ENCODE results near the gene PGR. TPM values are rescaled to one million over a fixed set of nuclear protein-coding genes. Genes with fewer than 3 reads are reported as not detected.

Gene PGR
- not detected for total RNA-seq

GRCh38 chr11:101129203-101129943, at the start of gene PGR:
Gene PGR, minus strand, starts transcription at chr11:101129813. Its CDS starts 743 bp downstream, at chr11:101129070.
- ChIA-PET CTCF (no interaction called here), POLR2A (no interaction called here)

DNA sequence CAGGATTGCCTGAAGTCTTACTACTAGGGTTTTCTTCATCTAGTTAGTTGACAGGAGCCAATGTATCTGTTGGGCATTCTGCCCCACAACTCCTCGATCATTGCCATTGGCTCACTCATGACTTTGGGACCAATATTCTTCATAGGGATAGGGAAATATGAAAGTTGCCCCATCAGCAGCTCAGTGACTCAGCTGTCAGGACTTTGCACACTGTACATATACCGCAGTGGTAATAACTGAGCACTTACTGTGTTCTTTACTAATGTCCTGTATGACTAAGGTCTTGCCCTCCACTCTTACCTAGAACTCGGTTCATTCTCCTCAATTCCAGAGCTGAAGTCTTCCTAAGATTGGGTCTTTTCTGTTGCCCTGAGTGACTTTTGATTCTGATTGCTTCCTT, 46.8 kb upstream of the PGR start:
- CTCF ChIA-PET: no interaction called here
- POLR2A ChIA-PET: no interaction called here

DNA sequence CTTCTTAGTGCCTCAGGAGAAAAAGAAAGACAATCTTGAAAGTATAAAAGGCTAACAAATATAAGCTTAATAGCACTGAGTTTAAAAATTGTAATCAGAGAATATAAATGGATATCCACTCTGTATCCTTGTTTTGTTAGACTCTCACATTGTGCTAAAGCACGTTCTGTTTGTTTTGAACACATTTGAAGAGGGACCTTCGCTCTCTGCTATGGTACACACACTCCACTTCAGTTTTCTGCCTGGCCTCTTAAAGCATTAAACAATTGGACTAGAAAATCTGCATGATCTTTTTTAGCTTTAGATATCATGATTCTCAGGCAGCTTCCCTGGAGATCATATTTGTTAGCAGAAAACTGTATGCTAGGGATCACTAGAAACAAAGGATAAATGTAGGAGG, 40.3 kb upstream of the PGR start:
- ChIA-PET CTCF (no interaction called here), POLR2A (no interaction called here)

DNA sequence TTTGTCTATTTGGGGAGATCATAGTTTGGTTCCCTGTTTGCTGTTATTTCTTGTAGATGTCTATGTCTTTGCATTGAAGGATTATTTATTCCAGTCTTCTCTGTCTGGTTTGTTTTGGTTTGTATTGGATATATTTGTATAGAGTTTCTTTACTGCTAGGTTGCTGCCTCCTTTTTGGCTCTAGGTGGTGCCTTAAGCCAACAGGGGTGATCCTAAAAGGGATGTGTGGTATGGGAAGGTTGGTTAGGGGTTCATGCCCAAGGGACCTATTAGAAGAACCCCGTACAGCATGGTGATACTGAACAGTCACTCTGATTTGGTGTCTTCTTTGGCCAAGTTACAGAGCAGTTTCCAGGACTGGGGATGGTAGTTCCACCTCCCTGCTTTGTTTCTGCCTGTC, 36.4 kb upstream of the PGR start:
- ChIA-PET POLR2A (no interaction called here), CTCF (no interaction called here)

DNA sequence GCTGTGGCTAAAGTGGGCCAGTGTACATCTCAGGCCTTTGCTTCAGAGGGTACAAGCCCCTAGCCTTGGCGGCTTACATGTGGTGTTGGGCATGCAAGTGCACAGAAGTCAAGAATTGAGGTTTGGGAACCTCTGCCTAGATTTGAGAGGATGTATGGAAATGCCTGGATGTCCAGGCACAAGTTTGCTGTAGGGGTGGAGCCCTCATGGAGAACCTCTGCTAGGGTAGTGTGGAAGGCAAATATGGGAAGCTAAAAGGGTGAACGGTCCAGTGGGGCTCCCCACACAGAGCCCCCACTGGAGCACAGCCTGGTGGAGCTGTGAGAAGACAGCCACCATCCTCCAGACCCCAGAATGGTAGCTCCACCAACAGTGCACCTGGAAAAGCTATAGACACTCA, 28.5 kb upstream of the PGR start:
- ChIA-PET POLR2A (no interaction called here), CTCF (no interaction called here)

DNA sequence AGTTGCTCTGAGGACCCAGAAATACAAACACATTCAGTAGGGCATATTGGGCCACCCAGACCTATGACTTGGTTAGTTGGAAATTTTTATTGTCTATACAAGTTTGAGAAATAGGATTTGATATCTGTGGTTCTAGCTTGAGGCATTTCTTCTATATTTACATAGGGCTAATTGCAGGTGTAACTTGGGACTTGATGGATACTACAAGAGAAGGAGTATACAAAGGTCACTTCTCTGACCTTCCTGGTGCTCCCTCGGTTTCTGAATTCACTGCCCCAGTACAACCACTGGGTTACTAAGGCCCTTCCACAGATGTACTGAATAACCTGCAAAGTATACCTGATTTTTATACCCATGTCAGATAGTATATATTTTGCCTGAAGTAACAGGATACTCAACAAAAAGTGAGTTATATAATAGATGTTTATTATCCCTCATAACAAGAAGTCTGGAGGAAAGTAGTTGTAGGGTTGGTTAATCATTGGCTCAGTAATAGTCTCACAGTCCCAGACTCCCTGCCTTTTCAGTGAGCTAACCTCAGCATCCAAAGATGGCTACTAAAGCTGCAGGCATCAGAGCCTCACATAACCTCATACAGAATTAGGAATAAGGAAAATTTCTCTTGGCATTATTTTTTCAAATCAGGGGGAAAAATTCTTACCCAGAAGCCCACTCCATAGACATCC, 8.8 kb upstream of the PGR start:
- ChIA-PET POLR2A (no interaction called here), CTCF (no interaction called here)

DNA sequence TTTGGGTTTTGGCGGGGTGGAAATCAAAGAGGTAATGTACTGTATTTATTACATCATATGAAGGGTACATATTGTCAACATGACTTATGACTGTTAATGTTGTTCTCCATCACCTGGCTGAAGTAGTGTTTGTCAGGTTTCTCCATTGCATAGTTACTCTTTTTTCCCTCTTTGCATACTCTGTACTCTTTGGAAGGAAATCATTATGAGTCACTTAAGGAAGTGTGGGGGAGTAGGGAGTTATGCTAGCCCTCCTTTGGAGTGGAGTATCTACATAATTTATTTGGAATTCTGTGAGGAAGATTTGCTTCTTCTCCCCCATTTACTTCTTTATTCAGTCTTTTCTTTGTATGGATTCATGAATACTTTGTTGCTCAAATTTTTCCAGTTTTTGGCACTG, 3.6 kb upstream of the PGR start:
- POLR2A ChIA-PET: no interaction called here
- CTCF ChIA-PET: no interaction called here

GRCh38 chr11:101128571-101129202, 926 bp downstream of the PGR start:
- CTCF ChIA-PET: no interaction called here
- POLR2A ChIA-PET: no interaction called here

DNA sequence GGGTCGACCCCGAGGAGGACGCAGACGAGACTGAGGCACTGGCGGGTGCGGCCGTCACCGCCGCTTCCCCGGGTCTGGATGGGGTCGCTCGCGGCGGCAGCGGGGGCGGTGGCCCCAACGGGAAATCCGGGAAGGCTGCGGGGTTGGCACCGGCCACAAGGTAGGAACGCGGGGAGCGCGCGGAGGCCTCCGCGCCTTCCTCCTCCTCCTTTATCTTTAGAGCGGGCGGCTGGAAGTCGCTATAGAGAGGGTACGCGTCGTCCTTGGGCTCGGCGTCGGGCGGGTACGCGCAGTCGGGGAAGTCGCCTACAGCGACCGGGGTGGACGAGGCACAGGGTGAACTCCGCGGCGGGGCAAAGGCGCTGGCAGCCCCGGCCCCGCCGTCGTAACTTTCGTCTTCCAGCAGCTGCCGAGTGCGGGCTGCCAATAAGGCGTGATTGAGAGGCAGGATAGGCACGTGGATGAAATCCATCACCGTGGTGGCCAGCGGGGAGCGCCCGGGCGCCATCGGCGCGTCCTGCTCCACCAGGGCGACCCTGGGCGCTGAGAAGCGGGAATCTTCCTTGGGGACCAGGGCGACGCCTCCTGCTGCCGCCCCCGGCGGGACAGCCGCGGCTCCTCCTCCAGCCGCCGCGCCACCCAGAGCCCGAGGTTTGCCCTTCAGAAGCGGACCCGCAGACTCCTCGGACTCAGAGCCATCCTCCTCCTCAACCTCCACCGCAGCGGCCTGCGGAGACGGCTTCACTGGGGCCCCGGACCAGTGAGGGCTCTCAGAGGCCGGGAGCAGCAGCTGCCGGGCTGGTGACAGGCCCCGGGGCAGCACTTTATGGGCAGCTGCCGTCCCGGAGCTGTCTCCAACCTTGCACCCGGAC, 1.7 kb downstream of the PGR start:
- POLR2A ChIA-PET: no interaction called here
- CTCF ChIA-PET: no interaction called here

DNA sequence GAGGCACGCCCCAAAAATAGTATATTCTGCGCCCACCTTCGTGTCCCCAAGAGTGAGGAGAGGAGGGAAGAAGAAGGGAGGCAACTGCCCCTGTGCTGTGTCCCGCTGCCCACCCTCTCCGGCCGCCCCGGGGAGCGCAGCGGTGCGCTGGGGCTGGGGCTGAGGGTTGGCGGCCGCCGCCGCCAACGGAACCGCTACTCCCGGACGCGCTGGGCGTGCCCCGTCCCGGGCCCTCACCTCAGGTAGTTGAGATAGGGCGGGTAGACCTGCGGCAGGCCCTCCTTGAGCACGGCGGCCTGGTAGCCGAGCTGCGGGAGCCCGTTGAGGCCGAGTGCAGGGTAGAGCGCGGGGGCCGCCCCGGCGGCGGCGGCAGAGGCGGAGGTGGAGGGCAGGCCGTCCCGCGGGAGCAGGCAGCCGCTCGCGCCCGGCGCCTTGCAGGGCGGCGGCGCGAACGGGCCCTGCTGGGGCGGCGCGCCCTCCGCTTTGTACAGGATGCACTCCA, 2.4 kb downstream of the PGR start:
- ChIA-PET CTCF (no interaction called here), POLR2A (no interaction called here)

- ChIA-PET CTCF (no interaction called here), POLR2A (no interaction called here)
Measured at GRCh38 chr11:101126551-101127196, 2.9 kb downstream of the PGR start.

- ChIA-PET CTCF (no interaction called here), POLR2A (no interaction called here)
Measured at GRCh38 chr11:101115671-101116160, 13.9 kb downstream of the PGR start.

DNA sequence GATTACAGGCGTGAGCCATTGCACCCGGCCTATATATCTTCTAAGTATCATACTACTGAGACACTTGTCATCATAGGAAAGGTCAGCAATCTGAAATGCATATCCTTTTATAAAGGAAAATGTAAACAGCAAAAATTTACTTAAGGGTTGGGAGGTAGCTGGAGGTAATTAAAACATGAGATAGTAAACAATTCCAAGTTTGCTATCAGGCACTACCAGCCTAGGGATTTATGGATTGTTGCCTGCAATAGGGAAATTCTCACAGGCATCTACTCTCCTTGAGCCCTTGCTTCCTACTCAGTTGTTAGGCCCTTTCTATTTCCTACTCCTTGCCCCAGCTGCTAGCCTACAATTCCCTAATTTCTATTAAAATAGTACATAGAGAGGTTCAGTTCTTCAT, 16.1 kb downstream of the PGR start:
- CTCF ChIA-PET: no interaction called here
- POLR2A ChIA-PET: no interaction called here

DNA sequence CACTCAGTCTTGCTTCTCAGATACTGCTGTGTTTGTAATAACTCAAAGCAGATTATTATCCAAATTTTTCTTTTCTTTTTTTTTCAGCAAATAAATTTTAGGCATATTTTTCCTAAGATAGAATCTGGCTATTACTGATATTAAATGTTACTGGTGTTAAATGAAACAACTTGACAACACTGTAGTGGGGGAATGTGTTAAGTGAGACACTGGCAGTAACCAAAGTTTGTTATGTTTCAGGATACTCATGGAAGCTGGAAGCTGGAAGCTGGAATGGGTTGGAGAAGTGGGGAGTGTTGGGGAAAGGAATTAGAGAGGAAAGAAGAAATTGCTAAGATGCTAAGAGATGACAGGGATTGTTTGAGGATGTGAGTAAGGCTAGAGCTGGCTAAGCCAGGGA, 24.9 kb downstream of the PGR start:
- CTCF ChIA-PET: no interaction called here
- POLR2A ChIA-PET: no interaction called here

DNA sequence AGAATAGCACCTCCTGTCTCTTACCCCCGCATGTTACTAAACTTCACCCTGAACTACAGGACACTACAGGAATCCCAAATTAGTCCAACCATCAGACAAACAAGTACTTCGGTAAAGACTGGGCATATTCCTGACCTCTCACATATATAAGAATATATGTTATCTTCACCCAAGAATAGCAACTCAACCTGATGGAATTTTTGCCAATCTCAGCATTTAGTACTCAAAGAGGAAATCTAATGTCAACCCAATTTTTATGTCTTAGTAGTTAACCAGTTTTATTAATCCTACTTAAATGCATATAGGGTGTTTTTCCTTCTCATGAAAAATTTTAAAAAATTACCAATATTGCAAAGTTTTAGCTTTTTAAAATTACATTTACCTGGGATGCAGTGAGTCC, 26.2 kb downstream of the PGR start:
- ChIA-PET CTCF (no interaction called here), POLR2A (no interaction called here)

DNA sequence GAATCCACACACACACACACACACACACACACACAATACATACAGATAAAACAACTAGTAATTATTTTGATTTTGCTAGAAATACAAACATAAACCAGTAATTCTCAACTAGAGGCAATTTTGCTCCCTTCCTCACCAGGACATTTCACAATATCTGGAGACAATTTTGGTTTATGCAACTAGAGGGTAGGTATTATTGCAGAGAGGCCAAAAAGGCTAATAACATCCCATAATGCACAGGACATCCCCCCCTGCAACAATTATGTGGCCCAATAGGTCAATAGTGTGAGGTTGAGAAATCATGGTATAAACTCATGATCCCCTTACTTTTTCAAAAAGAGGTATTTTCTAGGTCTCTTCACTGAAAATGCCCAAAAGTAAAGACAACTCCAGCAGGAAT, 29.0 kb downstream of the PGR start:
- POLR2A ChIA-PET: no interaction called here
- CTCF ChIA-PET: no interaction called here

GRCh38 chr11:101096036-101096704, 33.4 kb downstream of the PGR start:
- CTCF ChIA-PET: no interaction called here
- POLR2A ChIA-PET: no interaction called here

GRCh38 chr11:101091781-101092180, 37.8 kb downstream of the PGR start:
- ChIA-PET POLR2A (no interaction called here), CTCF (no interaction called here)

- ChIA-PET CTCF (no interaction called here), POLR2A (no interaction called here)
Measured at GRCh38 chr11:101090679-101091270, 38.8 kb downstream of the PGR start.

All from activated CD8-positive, alpha-beta memory T cell treated with anti-CD3 and anti-CD28 coated beads for 36 hours (primary cell).